ENCODE results near the gene BTRC. TPM values are rescaled to one million over a fixed set of nuclear protein-coding genes. Genes with fewer than 3 reads are reported as not detected.

The BTRC gene
- total RNA-seq (ENCODE audit: unreplicated experiment) = 27.5 TPM
- long read RNA-seq, full-length matches to known transcripts = 6 of 7 reads
- long read RNA-seq, partial matches to known transcripts = 0 of 7 reads
- long read RNA-seq, other reads (novel, unspliced or antisense) = 1 of 7 reads

DNA sequence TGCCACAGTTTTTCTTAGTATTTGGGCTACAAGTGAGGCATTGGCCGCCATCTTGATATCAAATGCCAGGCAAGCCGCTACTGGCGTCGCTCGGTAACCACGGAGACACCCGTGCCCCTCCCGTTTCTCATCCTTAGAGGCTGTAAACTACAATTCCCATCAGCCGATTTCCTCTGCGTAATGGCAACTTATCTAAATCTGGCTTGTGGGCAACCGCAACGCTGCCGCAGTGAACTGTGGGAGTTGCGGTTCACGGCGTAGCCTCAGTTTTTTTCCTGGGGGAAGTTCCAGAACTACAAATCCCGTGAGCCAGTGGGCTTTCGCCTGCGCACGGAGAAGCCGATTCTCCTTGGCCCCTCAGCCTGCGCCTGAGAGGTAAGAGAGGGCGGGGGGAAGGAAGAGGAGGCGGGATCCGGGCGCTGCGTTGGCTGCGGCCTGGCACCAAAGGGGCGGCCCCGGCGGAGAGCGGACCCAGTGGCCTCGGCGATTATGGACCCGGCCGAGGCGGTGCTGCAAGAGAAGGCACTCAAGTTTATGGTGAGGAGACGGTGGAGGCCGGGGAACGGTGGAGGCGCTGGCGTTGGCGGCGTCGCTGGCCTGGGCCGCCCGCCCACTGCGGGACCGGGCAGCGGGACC is at the start of gene BTRC:
Gene BTRC, plus strand, starts transcription at position 474 of the 636 bp plus-strand sequence. Its CDS starts 16 bp downstream, at position 490.
- Mint-ChIP-seq H3K27me3 (ENCODE audit: unreplicated experiment) (peaks cover 1% of the 10 kb centered on the region), H3K4me3 (ENCODE audit: unreplicated experiment) (peak within 1 kb of the TSS; percentile 99), H3K9me3 (ENCODE audit: unreplicated experiment) (no peaks in the 10 kb centered on the region), H3K4me1 (ENCODE audit: unreplicated experiment) (peaks cover 9% of the 10 kb centered on the region), H3K27ac (ENCODE audit: unreplicated experiment) (peak within 1 kb of the TSS; percentile 95), H3K36me3 (ENCODE audit: low read depth, unreplicated experiment) (no peaks in the 10 kb centered on the region)
- TF ChIP-seq, protein P1, sequence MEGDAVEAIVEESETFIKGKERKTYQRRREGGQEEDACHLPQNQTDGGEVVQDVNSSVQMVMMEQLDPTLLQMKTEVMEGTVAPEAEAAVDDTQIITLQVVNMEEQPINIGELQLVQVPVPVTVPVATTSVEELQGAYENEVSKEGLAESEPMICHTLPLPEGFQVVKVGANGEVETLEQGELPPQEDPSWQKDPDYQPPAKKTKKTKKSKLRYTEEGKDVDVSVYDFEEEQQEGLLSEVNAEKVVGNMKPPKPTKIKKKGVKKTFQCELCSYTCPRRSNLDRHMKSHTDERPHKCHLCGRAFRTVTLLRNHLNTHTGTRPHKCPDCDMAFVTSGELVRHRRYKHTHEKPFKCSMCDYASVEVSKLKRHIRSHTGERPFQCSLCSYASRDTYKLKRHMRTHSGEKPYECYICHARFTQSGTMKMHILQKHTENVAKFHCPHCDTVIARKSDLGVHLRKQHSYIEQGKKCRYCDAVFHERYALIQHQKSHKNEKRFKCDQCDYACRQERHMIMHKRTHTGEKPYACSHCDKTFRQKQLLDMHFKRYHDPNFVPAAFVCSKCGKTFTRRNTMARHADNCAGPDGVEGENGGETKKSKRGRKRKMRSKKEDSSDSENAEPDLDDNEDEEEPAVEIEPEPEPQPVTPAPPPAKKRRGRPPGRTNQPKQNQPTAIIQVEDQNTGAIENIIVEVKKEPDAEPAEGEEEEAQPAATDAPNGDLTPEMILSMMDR (IDR thresholded peaks at IDR 0.05; ENCODE audit: unreplicated experiment) = no peak
- peak; percentile 91 for DNase-seq (ENCODE audit: low spot score)

DNA sequence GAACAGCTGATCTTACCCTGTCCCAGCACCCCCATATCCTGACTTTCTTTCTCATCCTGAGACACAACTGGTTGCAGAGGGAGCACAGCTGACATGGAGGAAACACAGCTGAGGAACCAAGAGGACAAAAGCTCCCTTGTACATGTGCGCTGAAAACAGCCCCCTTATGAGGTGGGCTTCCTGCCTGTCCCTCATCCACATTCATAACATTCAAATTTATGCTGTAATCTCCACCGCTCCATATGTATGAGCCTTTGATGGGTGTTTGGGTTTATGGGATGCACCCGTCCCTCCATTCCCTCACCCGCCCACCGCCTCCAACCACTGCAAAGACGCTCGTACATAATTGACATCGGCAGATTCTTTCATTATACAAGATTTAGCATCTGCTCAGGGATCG is 49.6 kb upstream of the BTRC start:
- TF ChIP-seq, protein P1 (IDR thresholded peaks at IDR 0.05; ENCODE audit: unreplicated experiment) = no peak
- H3K4me1 Mint-ChIP-seq (ENCODE audit: unreplicated experiment) = peaks cover 8% of the 10 kb centered on the region
- no peak for DNase-seq (ENCODE audit: low spot score)
- peaks cover 3% of the 10 kb centered on the region for H3K36me3 Mint-ChIP-seq (ENCODE audit: low read depth, unreplicated experiment)
- H3K9me3 Mint-ChIP-seq (ENCODE audit: unreplicated experiment) = no peaks in the 10 kb centered on the region
- peak overlapping the region; percentile 57 for H3K4me3 Mint-ChIP-seq (ENCODE audit: unreplicated experiment)
- H3K27me3 Mint-ChIP-seq (ENCODE audit: unreplicated experiment) = peaks cover 7% of the 10 kb centered on the region
- H3K27ac Mint-ChIP-seq (ENCODE audit: unreplicated experiment) = no peak overlapping the region

DNA sequence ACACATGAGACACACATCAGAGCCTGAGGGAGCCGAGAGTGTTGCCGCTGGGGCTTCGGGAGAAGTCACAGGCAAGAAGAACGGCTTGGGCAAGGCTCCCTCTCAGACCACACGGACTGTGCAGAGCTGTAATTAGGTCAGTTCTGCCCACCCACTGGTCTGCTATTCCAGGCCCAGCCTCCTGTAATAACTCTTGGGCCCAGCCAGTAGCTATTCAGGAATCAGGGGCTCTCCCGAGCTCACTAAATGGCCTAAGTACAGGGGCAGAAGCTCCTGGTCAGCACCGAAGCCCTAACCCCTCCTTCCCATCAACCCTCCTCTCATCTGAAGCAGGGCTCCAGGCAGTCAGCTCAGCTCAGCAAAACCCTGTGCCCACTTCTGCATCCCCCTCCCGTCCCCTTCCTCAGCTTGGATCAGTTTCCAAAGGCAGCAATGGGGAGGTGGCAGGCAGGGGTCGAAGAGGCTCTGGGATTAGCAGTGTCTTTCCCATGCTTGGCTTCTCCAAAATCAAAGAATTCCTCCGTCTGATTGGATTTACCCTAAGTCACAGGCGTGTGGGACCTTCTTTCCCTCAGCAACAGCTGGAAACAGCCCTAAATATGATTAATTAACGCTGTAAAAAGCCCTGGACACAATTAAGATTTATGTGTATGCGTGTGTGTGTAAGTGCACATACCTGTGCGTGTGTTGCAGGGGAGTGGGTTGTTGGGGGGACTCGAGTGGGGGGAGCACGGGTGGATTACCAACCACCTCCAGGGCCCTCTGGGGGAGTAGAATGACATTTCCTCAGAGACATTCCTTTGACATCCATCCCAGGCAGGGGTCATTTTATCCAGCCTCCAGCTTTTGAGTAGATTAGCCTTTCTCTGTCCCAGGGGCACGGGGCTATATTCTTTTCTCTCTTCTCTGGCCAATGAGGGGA is 48.4 kb upstream of the BTRC start:
- TF ChIP-seq, protein P1 (IDR thresholded peaks at IDR 0.05; ENCODE audit: unreplicated experiment) = no peak

DNA sequence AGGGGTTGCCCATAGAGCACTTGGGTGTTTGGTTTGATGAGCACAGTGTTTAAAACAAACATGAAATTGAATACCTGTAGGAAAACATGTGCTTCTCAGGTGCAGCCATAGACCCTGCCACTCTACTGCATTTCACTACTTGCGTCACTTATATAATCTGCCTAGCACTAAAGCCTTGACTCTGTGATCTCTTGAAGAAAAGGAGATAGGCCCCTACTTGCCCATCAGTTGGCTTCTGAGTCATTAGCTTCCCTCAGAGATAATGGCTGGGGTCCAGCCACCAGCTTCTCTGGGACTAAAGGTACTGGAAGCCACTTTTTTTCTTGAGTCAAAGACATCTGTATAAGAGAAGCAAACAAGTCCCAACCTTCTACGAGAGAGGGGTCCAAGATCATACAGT is 45.9 kb upstream of the BTRC start:
- no peaks in the 10 kb centered on the region for H3K9me3 Mint-ChIP-seq (ENCODE audit: unreplicated experiment)
- H3K27me3 Mint-ChIP-seq (ENCODE audit: unreplicated experiment) = peaks cover 3% of the 10 kb centered on the region
- TF ChIP-seq, protein P1 (IDR thresholded peaks at IDR 0.05; ENCODE audit: unreplicated experiment) = no peak
- H3K36me3 Mint-ChIP-seq (ENCODE audit: low read depth, unreplicated experiment) = peaks cover 3% of the 10 kb centered on the region
- no peak overlapping the region for H3K4me3 Mint-ChIP-seq (ENCODE audit: unreplicated experiment)
- no peak overlapping the region for H3K27ac Mint-ChIP-seq (ENCODE audit: unreplicated experiment)
- no peak for DNase-seq (ENCODE audit: low spot score)
- H3K4me1 Mint-ChIP-seq (ENCODE audit: unreplicated experiment) = peaks cover 11% of the 10 kb centered on the region

More for the DNA sequence above, 48.4 kb upstream of the BTRC start:
- peak overlapping the region; percentile 31 for H3K27ac Mint-ChIP-seq (ENCODE audit: unreplicated experiment)
- DNase-seq (ENCODE audit: low spot score) = no peak
- no peak overlapping the region for H3K4me3 Mint-ChIP-seq (ENCODE audit: unreplicated experiment)
- H3K27me3 Mint-ChIP-seq (ENCODE audit: unreplicated experiment) = peaks cover 6% of the 10 kb centered on the region
- H3K4me1 Mint-ChIP-seq (ENCODE audit: unreplicated experiment) = peaks cover 9% of the 10 kb centered on the region
- no peaks in the 10 kb centered on the region for H3K9me3 Mint-ChIP-seq (ENCODE audit: unreplicated experiment)
- H3K36me3 Mint-ChIP-seq (ENCODE audit: low read depth, unreplicated experiment) = peaks cover 3% of the 10 kb centered on the region
